Left ventricle myocardium inferior (tissue), 1 donor: ENCODE results near the gene WNT6. TPM values are rescaled to one million over a fixed set of nuclear protein-coding genes. Genes with fewer than 3 reads are reported as not detected.

Experiments used
- DNase-seq: peaks from one replicate; pipeline ENCODE4 v3.0.0-alpha.2; 2020
- H3K27ac ChIP-seq: fragments of 200-600 bp; replicated peaks from 2 replicates; pipeline ENCODE4 v1.8.0; 2021
- H3K27me3 ChIP-seq: fragments of 200-600 bp; 2 replicates; pipeline ENCODE4 v1.8.0; 2021; ENCODE audit warnings: low read depth
- H3K36me3 ChIP-seq: fragments of 200-600 bp; 2 replicates; pipeline ENCODE4 v1.8.0; 2021
- H3K4me1 ChIP-seq: fragments of 200-600 bp; 2 replicates; pipeline ENCODE4 v1.8.0; 2021
- H3K4me3 ChIP-seq: fragments of 200-600 bp; 2 replicates; pipeline ENCODE4 v1.8.0; 2021; ENCODE audit warnings: mild to moderate bottlenecking, moderate library complexity
- H3K9me3 ChIP-seq: fragments of 200-600 bp; replicated peaks from 2 replicates; pipeline ENCODE4 v1.8.0; 2021
- intact Hi-C: fragments of 100-400 bp; cut with micrococcal nuclease; formaldehyde crosslinking; loops from one replicate; pipeline ENCODE4 v1.11.0; 2022
- total RNA-seq: library from RNA; stranded (reverse); fragmentation: NEBNext Ultra II Directional; extraction: Animal tissue kit (Norgen Biotek cat#: 25700); gene quantifications from one replicate; pipeline ENCODE4 v1.2.1, GENCODE V29; 2021
- TF ChIP-seq, protein P1 (sequence below): fragments of 200-600 bp; IDR thresholded peaks from 2 replicates; pipeline ENCODE4 v1.8.0; 2021; ENCODE audit warnings: antibody characterized with exemption, mild to moderate bottlenecking, borderline replicate concordance
- donor health status: DM: no; HTN: yes; CAD: no; lungs with severe emphysema.

The WNT6 gene
- total RNA-seq, 1 donor from 2014 or later, result 1.0 TPM

DNA sequence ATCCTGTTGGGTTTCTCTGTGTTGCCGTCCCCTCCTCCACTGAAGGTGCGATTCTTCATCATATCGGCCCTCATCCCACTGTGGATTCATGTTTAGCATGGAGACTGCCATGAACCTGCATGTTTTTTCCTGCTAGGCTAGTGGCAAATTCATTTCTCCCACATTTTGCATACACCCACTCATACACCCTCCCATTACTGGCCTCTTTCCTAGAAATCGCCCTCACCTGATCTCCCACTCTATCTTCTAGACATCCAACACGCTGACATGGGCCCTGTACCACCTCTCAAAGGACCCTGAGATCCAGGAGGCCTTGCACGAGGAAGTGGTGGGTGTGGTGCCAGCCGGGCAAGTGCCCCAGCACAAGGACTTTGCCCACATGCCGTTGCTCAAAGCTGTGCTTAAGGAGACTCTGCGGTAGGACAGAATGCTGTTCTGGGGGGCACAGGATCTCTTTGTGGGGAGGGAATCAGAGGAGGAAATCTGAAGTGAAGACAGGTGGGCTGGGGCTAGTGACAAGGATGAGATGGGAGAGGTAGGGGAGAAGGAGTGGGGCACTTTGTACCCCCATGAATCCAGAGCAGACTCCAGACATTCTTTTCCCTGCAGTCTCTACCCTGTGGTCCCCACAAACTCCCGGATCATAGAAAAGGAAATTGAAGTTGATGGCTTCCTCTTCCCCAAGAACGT is 45.7 kb upstream of the WNT6 start:
- TF ChIP-seq, protein P1, sequence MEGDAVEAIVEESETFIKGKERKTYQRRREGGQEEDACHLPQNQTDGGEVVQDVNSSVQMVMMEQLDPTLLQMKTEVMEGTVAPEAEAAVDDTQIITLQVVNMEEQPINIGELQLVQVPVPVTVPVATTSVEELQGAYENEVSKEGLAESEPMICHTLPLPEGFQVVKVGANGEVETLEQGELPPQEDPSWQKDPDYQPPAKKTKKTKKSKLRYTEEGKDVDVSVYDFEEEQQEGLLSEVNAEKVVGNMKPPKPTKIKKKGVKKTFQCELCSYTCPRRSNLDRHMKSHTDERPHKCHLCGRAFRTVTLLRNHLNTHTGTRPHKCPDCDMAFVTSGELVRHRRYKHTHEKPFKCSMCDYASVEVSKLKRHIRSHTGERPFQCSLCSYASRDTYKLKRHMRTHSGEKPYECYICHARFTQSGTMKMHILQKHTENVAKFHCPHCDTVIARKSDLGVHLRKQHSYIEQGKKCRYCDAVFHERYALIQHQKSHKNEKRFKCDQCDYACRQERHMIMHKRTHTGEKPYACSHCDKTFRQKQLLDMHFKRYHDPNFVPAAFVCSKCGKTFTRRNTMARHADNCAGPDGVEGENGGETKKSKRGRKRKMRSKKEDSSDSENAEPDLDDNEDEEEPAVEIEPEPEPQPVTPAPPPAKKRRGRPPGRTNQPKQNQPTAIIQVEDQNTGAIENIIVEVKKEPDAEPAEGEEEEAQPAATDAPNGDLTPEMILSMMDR, result no peak
- peaks cover 44% of the 10 kb centered on the region for H3K36me3 ChIP-seq
- no peaks in the 10 kb centered on the region for H3K27me3 ChIP-seq
- H3K4me3 ChIP-seq, result no peak overlapping the region
- DNase-seq, result no peak
- no peaks in the 10 kb centered on the region for H3K9me3 ChIP-seq
- H3K27ac ChIP-seq, result no peak overlapping the region
- no peaks in the 10 kb centered on the region for H3K4me1 ChIP-seq
- intact Hi-C loops, result no loop called here

DNA sequence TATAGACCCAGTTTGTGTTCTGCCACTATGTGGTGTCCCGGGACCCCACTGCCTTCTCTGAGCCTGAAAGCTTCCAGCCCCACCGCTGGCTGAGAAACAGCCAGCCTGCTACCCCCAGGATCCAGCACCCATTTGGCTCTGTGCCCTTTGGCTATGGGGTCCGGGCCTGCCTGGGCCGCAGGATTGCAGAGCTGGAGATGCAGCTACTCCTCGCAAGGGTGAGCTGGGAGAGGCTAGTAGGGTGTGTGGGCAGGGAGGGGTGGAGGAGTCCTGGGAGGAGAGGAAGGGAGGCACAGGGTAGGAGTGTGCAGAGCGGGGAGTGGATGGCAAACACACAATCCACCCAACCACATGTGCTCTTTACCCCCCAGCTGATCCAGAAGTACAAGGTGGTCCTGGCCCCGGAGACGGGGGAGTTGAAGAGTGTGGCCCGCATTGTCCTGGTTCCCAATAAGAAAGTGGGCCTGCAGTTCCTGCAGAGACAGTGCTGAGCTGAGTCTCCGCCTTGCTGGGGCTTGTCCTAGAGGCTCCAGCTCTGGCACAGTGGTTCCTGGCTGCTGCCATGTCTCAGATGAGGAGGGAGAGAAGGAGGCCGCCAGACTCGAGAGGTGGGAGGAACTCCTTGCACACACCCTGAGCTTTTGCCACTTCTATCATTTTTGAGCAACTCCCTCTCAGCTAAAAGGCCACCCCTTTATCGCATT is 44.9 kb upstream of the WNT6 start:
- no peaks in the 10 kb centered on the region for H3K4me1 ChIP-seq
- DNase-seq, result no peak
- peaks cover 49% of the 10 kb centered on the region for H3K36me3 ChIP-seq
- no peaks in the 10 kb centered on the region for H3K27me3 ChIP-seq
- TF ChIP-seq, protein P1, result no peak
- intact Hi-C loops, result no loop called here
- H3K4me3 ChIP-seq, result no peak overlapping the region
- no peak overlapping the region for H3K27ac ChIP-seq
- H3K9me3 ChIP-seq, result no peaks in the 10 kb centered on the region

DNA sequence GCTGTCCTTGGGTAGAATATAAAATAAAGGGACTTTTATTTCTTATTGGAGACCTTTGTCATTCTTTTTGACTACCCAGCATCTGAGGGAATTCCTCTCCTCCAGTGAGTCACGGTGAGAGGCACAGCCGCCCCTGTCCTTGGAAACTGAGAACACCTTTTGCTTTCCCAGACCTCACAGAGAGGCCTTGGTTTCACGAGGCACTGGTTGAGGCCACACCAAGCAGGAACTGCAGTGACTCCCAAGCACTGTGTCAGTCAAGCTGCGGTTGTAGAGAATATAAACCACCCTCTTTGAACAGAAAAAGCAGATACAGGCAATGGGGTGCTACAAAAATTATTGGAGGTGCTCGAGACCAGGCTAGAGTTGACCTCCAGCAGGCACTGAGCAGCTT is 44.4 kb upstream of the WNT6 start:
- no peaks in the 10 kb centered on the region for H3K27me3 ChIP-seq

DNA sequence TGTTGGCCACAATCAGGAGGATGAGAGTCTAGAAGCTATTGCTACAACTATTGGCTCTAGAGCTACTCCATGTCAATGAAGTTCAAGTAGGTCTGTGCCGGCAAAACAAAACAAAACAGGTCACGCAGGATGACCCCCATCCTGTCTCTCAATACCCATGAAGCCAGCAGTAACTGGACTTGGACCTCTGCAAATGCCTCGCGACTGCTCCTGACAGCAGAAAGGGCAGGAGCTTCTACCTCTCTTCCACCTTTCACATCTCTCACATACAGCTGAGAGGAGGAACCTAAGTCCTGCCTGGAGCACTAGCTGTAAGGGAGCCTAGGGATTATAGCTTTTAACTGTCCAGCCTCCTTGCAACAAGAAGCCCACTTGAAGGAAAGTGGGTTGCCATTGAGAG is 44.0 kb upstream of the WNT6 start:
- Histone ChIP-seq H3K4me3 (no peak overlapping the region), H3K27me3 (no peaks in the 10 kb centered on the region), H3K4me1 (no peaks in the 10 kb centered on the region), H3K27ac (no peak overlapping the region), H3K36me3 (peaks cover 53% of the 10 kb centered on the region), H3K9me3 (no peaks in the 10 kb centered on the region)
- no peak for DNase-seq
- TF ChIP-seq, protein P1, result no peak
- intact Hi-C loops, result no loop called here

More for the DNA sequence above, 44.4 kb upstream of the WNT6 start:
- Histone ChIP-seq H3K9me3 (no peaks in the 10 kb centered on the region), H3K4me3 (no peak overlapping the region), H3K4me1 (no peaks in the 10 kb centered on the region), H3K27ac (no peak overlapping the region), H3K36me3 (peaks cover 53% of the 10 kb centered on the region)
- TF ChIP-seq, protein P1, result no peak
- intact Hi-C loops, result no loop called here
- DNase-seq, result no peak

DNA sequence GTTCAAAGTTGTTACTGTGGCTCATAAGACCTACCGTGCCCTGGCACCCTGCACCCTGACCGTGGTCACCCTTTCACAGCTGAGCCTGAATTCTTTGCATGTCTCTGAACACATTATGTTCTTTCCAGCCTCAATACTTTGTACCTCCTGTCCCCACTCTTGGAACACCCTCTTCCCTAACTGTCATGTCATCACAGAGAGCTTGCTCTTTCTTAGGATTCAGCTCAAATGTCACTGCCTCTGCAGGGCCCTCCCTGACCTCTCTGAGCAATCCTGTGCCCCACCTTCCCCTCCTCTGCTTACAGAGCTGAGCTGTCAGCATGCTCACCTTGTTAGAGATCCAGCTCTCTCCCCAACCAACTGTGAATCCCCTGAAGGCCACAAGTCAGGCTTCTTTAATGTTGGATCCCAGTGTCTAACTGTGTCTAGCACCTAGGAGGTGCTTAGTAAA is 43.0 kb upstream of the WNT6 start:
- Histone ChIP-seq H3K27ac (no peak overlapping the region), H3K36me3 (peaks cover 53% of the 10 kb centered on the region)

More for the DNA sequence above, 43.0 kb upstream of the WNT6 start:
- H3K4me3 ChIP-seq, result no peak overlapping the region
- no peaks in the 10 kb centered on the region for H3K4me1 ChIP-seq
- TF ChIP-seq, protein P1, result no peak
- intact Hi-C loops, result no loop called here
- no peak for DNase-seq
- H3K9me3 ChIP-seq, result no peaks in the 10 kb centered on the region
- no peaks in the 10 kb centered on the region for H3K27me3 ChIP-seq
